Fibroblast of peridontal ligament (primary cell): ENCODE data around the gene NECTIN1.
A peak's percentile ranks its signal among the peaks of the same experiment; 100 is the strongest.
"Not testable (repeated sequence)": the region's sequence is repeated elsewhere in the genome, so short reads cannot be mapped to it uniquely, and the experiment has no call there.

Experiments used
- DNase-seq: peaks from one replicate; pipeline ENCODE4 v3.0.0-alpha.2; 2010; ENCODE audit errors: extremely low read depth

The NECTIN1 gene

DNA sequence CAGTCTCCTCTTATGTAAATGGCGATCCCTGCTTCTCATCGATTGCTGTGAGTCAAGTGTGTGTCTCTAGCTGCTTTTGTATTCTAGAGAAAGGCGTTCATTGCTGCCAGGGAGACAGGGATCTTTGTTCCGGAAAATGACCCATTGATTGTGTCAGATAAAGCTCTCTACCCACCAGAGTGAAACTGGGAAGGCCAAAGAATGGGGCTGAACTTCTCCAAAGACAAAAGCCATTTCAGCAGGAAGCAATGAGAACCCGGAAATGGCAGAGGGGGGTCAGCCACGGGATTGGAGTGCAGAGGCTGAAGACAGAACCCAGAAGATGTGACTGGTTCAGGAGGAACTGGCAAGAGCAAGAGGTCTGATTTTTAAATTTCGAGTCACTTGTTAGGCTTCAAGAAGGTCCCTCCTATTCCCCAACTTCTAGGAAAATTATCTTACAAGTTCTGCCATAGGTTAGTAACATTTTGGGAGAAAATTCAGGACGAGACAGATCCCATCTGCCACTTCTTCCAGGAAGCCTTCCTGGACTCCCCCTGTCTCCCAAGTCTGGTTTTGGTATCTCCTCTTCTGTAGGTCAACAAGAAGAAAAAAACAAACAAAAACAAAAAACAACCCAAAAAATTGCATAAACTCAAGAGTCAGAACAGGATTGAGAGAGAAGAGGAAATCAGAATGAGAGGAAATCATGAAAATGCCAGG is 110.6 kb downstream of the NECTIN1 start:
- DNase-seq: no peak

- no peak for DNase-seq
These were observed 111.7 kb downstream of the NECTIN1 start for GRCh38 chr11:119617340-119617713.

- DNase-seq: no peak
These were observed 112.2 kb downstream of the NECTIN1 start for GRCh38 chr11:119616586-119617339.

DNA sequence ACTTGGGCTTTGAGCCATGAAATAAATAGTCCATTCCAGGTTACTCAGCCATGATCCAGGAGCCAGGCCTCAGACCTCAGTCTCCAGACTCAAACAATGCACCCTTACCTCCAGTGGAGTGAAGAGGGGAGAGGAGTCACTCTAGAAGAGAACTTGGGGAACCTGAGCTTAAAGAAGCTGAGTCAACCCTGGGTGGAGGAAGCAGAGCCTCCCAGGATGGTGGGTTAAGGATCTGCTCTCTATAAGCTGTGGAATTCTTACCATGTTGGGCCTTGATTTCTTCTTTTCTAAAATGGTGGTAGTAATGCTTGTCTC is 113.2 kb downstream of the NECTIN1 start:
- DNase-seq: no peak

GRCh38 chr11:119615003-119615881 is 113.8 kb downstream of the NECTIN1 start:
- DNase-seq: peak; percentile 42

- no peak for DNase-seq
These were observed 114.6 kb downstream of the NECTIN1 start for GRCh38 chr11:119614222-119615002.

DNA sequence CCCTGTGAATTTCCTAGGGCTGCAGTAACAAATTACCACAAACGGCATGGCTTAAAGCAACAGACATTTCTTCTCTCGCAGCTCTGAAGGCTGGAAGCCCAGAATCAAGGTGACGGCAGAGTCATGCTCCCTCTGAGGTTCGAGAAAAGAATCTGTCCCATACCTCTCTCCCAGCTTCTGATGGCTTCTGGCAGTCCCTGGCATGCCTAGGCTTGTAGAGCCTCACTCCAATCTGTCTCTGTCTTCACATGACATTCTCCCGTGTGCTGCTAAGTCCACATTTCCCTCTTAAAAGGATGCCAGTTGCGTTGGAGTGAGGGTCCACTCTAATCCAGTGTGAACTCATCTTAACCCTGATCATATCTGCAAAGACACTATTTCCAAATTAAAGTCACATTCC is 116.2 kb downstream of the NECTIN1 start:
- no peak for DNase-seq

DNA sequence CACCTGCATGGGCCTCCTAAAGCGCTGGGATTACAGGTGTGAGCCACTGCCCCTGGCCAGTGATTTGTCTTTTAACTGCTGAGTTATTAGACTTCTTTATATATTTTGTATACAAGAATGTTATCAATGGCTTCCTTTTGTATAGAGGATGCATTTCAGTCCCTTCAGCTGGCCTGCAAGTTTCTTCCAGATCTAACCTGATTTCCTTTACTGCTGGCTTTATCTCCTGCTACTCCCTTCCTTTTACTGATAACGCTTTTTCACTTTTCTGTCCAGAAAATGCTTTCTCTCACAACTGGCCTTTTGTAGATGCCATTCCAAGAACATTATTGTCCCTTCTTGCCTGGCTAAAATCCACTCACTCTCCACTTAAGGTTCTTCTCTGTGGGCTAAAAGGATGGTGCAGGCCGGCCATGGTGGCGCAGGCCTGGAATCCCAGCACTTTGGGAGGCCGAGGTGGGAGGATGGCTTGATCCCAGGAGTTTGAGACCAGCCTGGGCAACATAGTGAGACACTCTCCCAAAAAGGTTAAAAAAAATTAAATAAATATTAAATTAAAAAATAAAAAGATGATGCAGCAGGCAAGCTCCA is 118.1 kb downstream of the NECTIN1 start:
- no peak for DNase-seq

DNA sequence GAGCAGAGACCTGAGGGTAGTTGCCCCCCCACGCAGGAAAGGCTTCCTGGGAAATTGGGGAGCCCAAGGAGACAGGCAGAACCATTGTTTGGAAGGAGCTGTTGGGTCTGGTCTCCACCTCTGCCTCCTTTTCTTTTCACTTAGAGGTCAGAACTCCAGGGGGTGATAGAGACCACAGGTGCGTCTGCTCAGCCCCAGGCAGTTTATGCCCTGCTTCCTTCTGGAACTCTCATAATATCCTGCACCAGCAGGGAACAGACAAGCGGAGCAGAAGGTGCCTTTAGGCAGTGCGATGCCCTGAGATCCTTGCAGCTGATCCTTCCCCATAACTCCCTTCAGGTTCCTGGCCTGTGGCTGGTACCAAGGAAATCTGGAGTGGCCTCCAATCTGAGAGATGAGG is 120.2 kb downstream of the NECTIN1 start:
- no peak for DNase-seq

DNA sequence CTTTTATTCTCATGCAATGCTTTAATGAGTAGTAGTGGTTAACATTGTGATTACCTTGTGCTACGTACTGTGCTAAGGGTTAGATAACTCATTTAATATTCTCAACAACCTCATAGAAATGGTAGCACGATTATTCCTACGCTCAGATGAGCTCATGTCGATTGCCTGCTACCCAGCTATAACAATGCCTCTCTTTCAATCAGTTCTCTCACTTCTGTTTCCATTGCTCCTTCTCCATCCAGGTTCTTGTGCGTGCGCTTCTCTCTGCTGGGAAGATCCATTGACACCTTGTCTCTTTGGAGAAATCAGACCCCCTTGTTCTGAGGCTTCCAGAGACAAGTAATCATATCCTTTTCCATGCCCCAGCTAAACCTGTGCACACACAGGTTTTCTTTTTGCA is 120.8 kb downstream of the NECTIN1 start:
- no peak for DNase-seq

- no peak for DNase-seq
These were observed 121.3 kb downstream of the NECTIN1 start for GRCh38 chr11:119607726-119608125.

DNA sequence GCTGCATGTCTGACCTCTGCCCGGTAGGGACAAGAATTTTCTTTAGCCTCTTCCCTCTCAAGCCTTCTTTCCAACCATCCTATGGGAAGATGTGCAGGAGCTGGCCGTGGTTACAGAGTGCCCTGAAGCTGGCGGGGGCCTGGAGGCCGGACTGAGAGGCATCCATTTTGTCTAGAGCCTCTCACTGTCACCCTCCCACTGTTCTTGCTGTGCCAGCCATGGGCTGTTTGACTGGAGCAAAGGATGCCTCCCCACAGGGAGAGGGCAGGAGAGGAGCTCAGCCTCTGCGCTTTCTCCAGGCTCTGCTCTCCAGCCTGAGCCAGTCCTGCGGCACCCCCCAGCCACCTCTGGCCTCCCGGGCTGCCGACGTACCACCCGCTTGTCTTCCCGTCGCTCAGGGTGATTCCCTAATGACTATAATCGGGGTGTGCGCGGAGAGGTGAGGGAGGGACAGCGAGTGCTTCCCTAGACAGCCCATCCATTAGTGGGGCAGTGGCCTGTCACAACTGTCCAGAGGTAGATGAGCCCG is 123.8 kb downstream of the NECTIN1 start:
- DNase-seq: no peak

DNA sequence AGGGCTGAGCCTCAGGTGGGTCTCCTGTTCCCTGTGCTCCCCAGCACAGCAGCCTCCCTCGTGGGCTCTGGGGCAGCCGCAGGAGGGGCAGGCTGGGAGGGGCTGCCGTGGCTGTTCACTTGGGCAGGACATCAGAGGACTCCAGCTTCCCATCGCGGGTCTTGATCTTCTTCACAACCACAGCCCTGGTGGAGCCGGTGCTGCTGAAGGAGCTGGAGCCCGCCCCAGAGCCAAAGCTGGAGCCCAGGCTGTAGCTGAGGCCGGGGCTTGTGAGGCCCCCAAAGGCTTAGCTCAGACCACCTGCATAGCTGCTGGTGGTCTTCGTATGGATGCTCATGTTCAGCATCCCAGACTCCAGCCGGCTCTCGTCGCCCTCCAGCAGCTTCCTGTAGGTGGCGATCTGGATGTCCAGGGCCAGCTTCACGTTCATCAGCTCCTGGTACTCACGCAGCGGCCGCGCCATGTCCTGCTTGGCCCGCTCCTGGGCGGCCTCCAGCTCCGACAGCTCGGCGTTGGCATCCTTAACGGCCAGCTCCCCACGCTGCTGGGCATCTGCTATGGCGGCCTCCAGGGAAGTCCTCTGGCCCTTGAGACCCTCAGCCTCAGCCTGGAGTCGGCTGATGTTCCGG is 126.1 kb downstream of the NECTIN1 start:
- no peak for DNase-seq

DNA sequence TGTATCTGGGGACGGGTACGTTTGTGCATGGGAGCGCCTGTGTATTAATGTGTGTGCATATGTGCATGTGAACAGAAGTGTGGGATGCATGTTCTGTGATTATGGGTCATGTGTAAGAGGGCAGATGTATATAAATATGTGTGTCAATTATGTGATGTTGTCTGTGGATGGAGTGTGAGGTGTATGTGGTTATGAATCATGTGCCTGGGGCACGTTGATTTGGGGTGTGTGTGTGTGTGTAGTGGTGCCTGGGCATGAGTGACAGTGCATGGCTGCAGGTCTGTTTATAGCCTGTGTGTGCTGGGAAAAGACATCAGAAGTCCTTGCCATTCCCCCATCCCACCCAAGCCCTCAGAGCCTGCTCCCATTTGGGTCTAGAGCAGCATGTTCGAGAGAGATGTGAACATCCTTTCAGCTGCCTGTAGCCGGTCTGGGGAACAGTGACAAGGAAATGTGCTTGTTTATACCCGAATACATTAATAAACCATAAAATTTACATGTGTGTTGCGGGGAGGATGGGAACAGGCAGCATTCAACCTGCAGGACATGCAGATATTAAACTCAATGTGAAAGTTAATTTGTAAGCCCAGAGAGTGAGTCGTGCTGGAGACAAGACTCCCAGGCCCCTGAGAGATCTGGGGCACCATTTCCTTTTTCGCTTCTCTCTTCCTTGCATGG is 129.0 kb downstream of the NECTIN1 start:
- DNase-seq: no peak

- not testable (repeated sequence) for DNase-seq
These were observed 133.1 kb downstream of the NECTIN1 start for GRCh38 chr11:119595941-119596340.

GRCh38 chr11:119594639-119595249 is 134.3 kb downstream of the NECTIN1 start:
- DNase-seq: peak; percentile 78

DNA sequence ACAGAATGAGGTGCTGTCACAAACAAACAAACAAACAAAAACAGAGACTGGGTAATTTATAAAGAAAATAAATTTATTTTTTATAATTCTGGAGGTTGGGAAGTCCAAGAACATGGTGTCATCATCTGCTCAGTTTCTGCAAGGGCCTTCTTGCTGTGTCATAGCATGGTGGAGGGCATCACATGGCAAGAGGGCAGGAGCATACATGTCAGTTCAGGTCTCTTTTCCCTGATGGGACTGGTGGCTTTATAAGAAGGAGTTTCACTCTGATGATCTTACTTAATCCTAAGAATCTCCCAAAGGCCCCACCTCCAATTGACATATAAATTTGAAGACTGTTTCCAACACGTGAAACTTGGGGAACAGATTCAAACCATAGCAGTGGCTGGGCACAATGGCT is 135.7 kb downstream of the NECTIN1 start:
- no peak for DNase-seq

DNA sequence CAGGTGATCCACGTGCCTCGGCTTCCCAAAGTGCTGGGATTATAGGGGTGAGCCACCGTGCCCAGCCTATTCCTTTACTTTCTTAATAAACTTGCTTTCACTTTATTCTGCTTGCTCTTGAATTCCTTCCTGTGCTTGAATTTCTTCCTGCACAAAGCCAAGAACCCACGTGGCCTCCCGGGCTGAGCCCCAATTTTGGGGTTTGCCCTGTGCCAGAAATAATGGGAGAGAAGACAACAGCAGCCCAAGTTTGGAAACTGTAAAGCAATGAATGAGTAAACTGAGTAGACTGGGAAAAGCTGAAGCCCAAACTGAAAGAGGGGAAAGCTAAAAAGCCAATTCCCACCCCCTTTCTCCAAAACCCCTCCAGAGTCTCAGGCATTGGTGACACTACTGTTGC is 136.4 kb downstream of the NECTIN1 start:
- peak; percentile 72 for DNase-seq

DNA sequence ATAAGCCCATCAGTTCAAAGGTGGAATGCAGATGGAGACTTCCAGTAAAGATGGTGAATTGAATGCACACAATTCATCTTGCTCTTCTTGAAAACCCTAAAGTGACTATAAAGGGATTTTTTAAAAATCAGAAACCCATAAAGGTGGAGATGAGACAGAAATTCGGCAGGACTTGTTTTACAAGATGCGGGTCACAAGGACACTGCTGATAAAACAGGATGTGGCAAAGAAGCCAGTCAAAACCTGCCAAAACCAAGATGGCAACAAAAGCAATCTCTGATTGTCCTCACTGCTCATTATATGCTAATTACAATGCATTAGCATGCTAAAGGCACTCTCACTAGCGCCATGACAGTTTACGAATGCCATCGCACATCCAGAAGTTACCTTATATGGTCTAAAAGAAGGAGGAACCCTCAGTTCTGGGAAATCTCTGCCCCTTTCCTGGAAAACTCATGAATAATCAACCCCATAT is 137.1 kb downstream of the NECTIN1 start:
- DNase-seq: no peak
